Measurements from ENCODE around the gene GNG2. TPM values are rescaled to one million over a fixed set of nuclear protein-coding genes. Genes with fewer than 3 reads are reported as not detected.

Gene GNG2
- total RNA-seq, 1 donor from 2014 or later = 25.1 TPM

DNA sequence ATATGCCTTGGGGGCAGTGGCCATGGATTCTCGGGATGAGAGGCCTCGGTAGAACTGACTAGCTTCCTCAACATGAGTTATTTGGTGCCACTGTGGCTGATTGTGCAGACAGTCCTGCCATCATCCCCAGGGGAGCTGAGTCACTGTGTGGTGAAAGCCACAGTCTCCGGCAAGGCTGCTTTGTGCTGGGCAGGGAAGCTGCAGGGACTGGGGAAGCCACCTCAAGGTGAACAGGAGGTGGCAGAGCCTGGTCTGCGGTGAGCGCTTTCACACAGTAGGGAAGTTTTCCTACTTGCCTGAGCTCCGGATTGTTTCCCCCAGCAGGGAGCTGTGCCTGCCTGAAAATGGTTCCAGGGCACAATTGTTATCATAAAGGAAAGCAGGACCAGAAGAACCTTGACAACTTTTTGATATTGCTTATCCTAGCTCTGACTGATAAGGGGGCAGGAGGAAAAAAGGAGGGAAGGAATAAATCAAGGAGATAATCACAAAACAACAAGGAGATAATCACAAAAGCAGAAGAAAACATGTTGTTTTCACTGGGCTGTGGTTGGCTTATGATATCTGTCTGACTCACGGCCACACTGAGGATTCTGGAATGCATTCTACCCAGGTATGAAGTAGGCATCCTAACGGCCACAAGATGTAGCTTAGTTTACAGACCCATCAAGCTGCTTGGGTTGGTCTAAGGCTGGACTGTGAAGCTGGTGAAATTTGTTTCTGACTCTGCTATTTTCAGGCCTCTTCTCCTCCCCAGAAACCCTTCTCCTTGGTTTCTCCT, 32.2 kb upstream of the GNG2 start:
- no peaks in the 10 kb centered on the region for H3K36me3 ChIP-seq (ENCODE audit: control insufficient read depth in 3 of 3, insufficient read depth in 3 of 3, low read length in 3 of 3)
- no peaks in the 10 kb centered on the region for H3K4me1 ChIP-seq (ENCODE audit: control insufficient read depth in 3 of 3, insufficient read depth in 3 of 3, low read length in 3 of 3)
- no peak overlapping the region for H3K27ac ChIP-seq (ENCODE audit: low read depth, low read length)
- H3K27me3 ChIP-seq (ENCODE audit: control insufficient read depth in 3 of 3, insufficient read depth in 3 of 3, low read length in 3 of 3) = peaks cover 0 to 3% (median 3%) of the 10 kb centered on the region in 3 donors
- H3K4me3 ChIP-seq (ENCODE audit: low read length in 3 of 3) = no peak overlapping the region
- H3K9me3 ChIP-seq (ENCODE audit: control insufficient read depth in 3 of 3, low read length in 3 of 3) = no peaks in the 10 kb centered on the region
- H3K9ac ChIP-seq (ENCODE audit: low read depth in 1 of 3, low read length in 3 of 3) = no peak overlapping the region

DNA sequence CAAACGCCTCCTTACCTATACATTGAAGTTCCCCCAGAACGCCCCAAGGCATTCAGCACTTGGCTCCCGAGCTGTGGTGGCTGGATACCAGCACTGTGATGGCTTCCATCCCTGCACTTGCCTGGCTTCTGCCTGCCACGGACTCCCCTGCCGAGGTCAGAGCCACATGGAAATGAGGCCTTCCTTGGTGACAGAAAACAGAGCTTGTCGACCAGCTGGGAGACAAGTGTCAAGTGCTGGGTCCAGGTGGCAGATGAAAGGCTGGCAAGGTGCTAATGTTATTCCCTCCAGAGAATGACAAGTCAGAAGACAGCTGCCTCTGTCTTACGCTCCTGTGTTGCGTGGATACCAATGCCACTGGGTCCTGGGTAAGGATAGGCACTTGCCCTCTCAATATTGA, 26.2 kb upstream of the GNG2 start:
- Histone ChIP-seq H3K27ac (ENCODE audit: low read depth, low read length) (no peak overlapping the region), H3K27me3 (ENCODE audit: control insufficient read depth in 3 of 3, insufficient read depth in 3 of 3, low read length in 3 of 3) (no peaks in the 10 kb centered on the region), H3K9me3 (ENCODE audit: control insufficient read depth in 3 of 3, low read length in 3 of 3) (no peaks in the 10 kb centered on the region), H3K4me1 (ENCODE audit: control insufficient read depth in 3 of 3, insufficient read depth in 3 of 3, low read length in 3 of 3) (no peaks in the 10 kb centered on the region), H3K9ac (ENCODE audit: low read depth in 1 of 3, low read length in 3 of 3) (no peak overlapping the region), H3K36me3 (ENCODE audit: control insufficient read depth in 3 of 3, insufficient read depth in 3 of 3, low read length in 3 of 3) (no peaks in the 10 kb centered on the region), H3K4me3 (ENCODE audit: low read length in 3 of 3) (no peak overlapping the region)

DNA sequence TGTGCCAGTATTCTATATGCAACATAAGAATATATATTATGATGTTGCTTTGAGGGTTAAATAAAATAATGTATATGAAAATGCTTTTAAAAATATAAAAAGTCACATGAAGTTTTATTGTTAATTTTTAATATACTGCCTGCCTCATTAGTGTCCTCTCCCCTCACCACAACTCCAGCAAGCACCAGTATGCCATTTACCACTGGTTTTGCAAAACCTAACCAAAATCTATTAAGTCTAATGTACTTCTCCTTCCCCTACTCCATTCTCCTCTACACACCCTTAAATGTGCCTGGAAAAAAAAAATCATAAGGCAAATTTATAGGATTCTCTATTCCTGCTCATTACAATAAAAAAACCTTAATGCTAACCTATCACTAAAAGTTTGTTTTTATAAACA, 24.0 kb upstream of the GNG2 start:
- Histone ChIP-seq H3K9ac (ENCODE audit: low read depth in 1 of 3, low read length in 3 of 3) (no peak overlapping the region), H3K36me3 (ENCODE audit: control insufficient read depth in 3 of 3, insufficient read depth in 3 of 3, low read length in 3 of 3) (no peaks in the 10 kb centered on the region), H3K27ac (ENCODE audit: low read depth, low read length) (no peak overlapping the region), H3K9me3 (ENCODE audit: control insufficient read depth in 3 of 3, low read length in 3 of 3) (no peaks in the 10 kb centered on the region), H3K4me1 (ENCODE audit: control insufficient read depth in 3 of 3, insufficient read depth in 3 of 3, low read length in 3 of 3) (no peaks in the 10 kb centered on the region), H3K4me3 (ENCODE audit: low read length in 3 of 3) (no peak overlapping the region), H3K27me3 (ENCODE audit: control insufficient read depth in 3 of 3, insufficient read depth in 3 of 3, low read length in 3 of 3) (no peaks in the 10 kb centered on the region)

DNA sequence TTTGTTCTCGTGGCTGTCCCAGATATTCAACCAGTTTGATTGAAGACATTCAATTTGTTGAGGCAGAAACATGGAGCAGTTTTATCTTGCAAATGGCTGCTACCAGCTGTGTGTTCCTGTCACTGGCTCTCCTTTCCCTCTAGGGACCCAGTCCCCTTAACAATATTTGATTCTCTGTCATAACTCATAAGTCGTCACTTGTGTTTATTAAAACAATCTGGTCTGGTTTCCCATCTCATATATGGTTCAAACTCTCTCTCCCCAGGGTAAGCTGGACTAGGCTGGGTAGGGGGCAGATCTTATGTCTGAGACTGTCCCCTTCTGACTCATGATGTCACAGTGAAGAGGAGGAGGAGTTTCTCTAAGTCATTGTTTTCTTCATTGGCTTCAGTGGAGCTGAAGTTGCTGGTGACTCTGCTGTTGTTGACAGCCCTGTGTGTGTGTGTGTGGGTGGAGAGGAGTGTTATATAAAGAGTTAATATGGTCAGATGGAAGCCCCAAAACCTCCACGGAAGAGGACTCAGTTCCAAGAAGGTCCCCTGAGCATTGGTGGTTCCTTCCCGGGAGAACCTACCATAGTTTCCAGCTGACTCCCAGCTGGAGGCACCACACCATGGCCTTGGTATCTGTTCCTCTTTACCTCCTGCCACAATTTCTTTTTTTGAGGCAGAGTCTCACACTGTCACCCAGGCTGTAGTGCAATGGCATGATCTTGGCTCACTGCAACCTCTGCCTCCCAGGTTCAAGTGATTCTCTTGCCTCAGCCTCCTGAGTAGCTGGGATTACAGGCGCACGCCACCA, 16.1 kb upstream of the GNG2 start:
- Histone ChIP-seq H3K36me3 (ENCODE audit: control insufficient read depth in 3 of 3, insufficient read depth in 3 of 3, low read length in 3 of 3) (no peaks in the 10 kb centered on the region), H3K4me3 (ENCODE audit: low read length in 3 of 3) (no peak overlapping the region), H3K27ac (ENCODE audit: low read depth, low read length) (no peak overlapping the region), H3K9ac (ENCODE audit: low read depth in 1 of 3, low read length in 3 of 3) (no peak overlapping the region), H3K4me1 (ENCODE audit: control insufficient read depth in 3 of 3, insufficient read depth in 3 of 3, low read length in 3 of 3) (peaks cover 0 to 12% (median 2%) of the 10 kb centered on the region in 3 donors), H3K9me3 (ENCODE audit: control insufficient read depth in 3 of 3, low read length in 3 of 3) (no peaks in the 10 kb centered on the region), H3K27me3 (ENCODE audit: control insufficient read depth in 3 of 3, insufficient read depth in 3 of 3, low read length in 3 of 3) (no peaks in the 10 kb centered on the region)

DNA sequence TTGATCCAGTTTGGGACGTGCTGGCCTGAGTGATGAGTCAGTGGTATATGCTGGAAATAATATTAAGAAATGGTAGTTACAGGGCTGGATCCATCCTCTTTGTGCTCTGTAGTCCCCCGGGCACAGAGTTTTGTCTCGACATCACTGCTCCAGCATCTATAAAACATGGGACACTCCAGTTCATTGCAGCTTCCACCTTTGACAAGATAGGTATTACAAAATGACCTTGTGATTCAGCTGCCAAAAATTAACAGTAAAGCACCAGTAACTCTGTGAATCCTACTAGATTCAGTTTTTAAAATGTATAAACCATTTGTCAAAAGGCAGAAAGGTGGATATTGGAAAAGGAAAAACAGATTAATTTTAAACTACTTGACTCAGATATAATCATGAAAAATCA, 14.6 kb upstream of the GNG2 start:
- no peak overlapping the region for H3K4me3 ChIP-seq (ENCODE audit: low read length in 3 of 3)
- no peak overlapping the region for H3K27ac ChIP-seq (ENCODE audit: low read depth, low read length)

DNA sequence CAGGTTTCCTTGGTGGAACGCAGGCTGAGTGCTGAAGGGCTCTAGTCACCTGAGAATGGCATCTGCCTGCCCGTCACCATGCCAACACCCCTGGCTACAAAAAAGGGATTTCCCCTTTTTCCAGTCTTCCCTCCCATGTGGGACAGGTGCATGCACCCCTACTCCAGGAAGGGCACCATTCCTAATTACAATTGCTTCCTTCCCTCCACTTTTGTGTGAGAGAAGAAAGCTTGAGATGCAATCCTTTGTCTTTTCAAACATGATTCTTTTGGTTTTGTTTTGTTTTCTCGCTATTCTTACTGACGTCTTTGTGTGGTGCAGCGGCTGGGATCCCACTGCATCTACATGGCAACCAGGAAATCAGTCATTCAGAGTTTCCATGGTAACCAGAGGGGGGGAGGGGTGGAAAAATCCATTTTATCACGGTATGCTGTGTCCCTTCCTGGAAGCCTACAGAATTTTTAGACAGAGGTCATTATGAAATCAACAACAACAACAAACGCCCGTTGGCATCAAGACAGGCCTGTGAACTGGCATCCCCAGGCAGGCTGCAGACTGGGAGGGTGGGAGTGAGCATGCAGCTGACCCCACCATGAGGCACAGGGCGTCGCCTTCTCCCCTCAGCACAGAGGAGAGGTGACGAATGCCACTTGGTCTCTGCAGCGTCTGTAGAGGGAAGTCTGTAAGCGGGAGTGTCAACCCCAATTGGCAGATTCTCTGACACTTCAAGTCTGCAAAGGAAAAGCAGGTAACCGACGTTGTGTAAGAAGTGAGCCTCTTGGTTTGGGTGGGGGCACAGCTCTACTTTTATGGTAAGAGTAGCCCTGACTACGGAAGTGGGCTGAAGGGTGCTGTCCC, 13.6 kb upstream of the GNG2 start:
- Histone ChIP-seq H3K36me3 (ENCODE audit: control insufficient read depth in 3 of 3, insufficient read depth in 3 of 3, low read length in 3 of 3) (no peaks in the 10 kb centered on the region), H3K27ac (ENCODE audit: low read depth, low read length) (peak overlapping the region; percentile 54), H3K9ac (ENCODE audit: low read depth in 1 of 3, low read length in 3 of 3) (peak overlapping the region in 1 of 3 donors; percentile 45)

More for the DNA sequence above, 14.6 kb upstream of the GNG2 start:
- Histone ChIP-seq H3K36me3 (ENCODE audit: control insufficient read depth in 3 of 3, insufficient read depth in 3 of 3, low read length in 3 of 3) (no peaks in the 10 kb centered on the region), H3K9me3 (ENCODE audit: control insufficient read depth in 3 of 3, low read length in 3 of 3) (no peaks in the 10 kb centered on the region), H3K27me3 (ENCODE audit: control insufficient read depth in 3 of 3, insufficient read depth in 3 of 3, low read length in 3 of 3) (no peaks in the 10 kb centered on the region), H3K9ac (ENCODE audit: low read depth in 1 of 3, low read length in 3 of 3) (no peak overlapping the region), H3K4me1 (ENCODE audit: control insufficient read depth in 3 of 3, insufficient read depth in 3 of 3, low read length in 3 of 3) (peaks cover 0 to 12% (median 2%) of the 10 kb centered on the region in 3 donors)

DNA sequence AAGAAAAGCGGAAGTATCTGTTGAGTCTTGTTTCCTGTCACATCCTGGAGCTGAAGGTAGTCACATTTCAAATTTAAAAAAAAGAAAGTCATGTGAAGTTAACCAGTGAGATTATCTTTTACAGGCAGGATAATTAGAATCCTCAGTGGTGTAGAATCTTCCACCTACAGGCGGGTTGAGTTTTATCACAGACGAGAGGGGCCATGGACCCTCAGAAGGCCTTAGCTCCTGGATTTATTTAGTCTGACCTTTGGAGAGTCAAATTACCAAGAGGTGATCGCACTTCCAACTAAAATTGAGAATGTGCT, 13.0 kb upstream of the GNG2 start:
- H3K4me1 ChIP-seq (ENCODE audit: control insufficient read depth in 3 of 3, insufficient read depth in 3 of 3, low read length in 3 of 3) = peaks cover 0 to 12% (median 2%) of the 10 kb centered on the region in 3 donors
- H3K9ac ChIP-seq (ENCODE audit: low read depth in 1 of 3, low read length in 3 of 3) = no peak overlapping the region
- peak overlapping the region; percentile 54 for H3K27ac ChIP-seq (ENCODE audit: low read depth, low read length)
- no peaks in the 10 kb centered on the region for H3K36me3 ChIP-seq (ENCODE audit: control insufficient read depth in 3 of 3, insufficient read depth in 3 of 3, low read length in 3 of 3)
- H3K9me3 ChIP-seq (ENCODE audit: control insufficient read depth in 3 of 3, low read length in 3 of 3) = no peaks in the 10 kb centered on the region
- no peak overlapping the region for H3K4me3 ChIP-seq (ENCODE audit: low read length in 3 of 3)
- H3K27me3 ChIP-seq (ENCODE audit: control insufficient read depth in 3 of 3, insufficient read depth in 3 of 3, low read length in 3 of 3) = no peaks in the 10 kb centered on the region

More for the DNA sequence above, 13.6 kb upstream of the GNG2 start:
- Histone ChIP-seq H3K4me3 (ENCODE audit: low read length in 3 of 3) (peak overlapping the region; percentile 19 to 37 (median 36)), H3K27me3 (ENCODE audit: control insufficient read depth in 3 of 3, insufficient read depth in 3 of 3, low read length in 3 of 3) (no peaks in the 10 kb centered on the region), H3K4me1 (ENCODE audit: control insufficient read depth in 3 of 3, insufficient read depth in 3 of 3, low read length in 3 of 3) (peaks cover 0 to 12% (median 2%) of the 10 kb centered on the region in 3 donors), H3K9me3 (ENCODE audit: control insufficient read depth in 3 of 3, low read length in 3 of 3) (no peaks in the 10 kb centered on the region)

DNA sequence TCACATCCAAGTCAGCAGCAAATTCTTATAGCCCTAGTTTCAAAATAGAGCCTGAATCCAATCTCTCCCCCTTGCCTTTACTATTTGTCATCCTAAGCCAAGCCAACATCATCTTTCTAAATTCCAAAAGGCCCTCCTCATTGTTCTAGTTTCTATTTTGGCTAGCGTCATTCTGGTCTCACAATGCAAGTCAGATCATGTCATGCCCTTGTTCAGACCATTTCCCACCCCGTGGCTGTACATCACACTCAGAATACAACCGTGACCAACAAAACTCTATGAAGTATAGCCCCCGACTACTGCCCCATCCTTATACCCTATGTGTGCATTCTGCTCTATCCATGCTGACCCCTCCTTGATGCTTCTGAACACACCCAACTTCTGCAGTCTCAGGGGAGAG, 12.3 kb upstream of the GNG2 start:
- no peak overlapping the region for H3K9ac ChIP-seq (ENCODE audit: low read depth in 1 of 3, low read length in 3 of 3)
- H3K27ac ChIP-seq (ENCODE audit: low read depth, low read length) = no peak overlapping the region
- no peaks in the 10 kb centered on the region for H3K9me3 ChIP-seq (ENCODE audit: control insufficient read depth in 3 of 3, low read length in 3 of 3)
- H3K4me1 ChIP-seq (ENCODE audit: control insufficient read depth in 3 of 3, insufficient read depth in 3 of 3, low read length in 3 of 3) = peaks cover 0 to 12% (median 2%) of the 10 kb centered on the region in 3 donors
- H3K36me3 ChIP-seq (ENCODE audit: control insufficient read depth in 3 of 3, insufficient read depth in 3 of 3, low read length in 3 of 3) = no peaks in the 10 kb centered on the region
- no peak overlapping the region for H3K4me3 ChIP-seq (ENCODE audit: low read length in 3 of 3)
- no peaks in the 10 kb centered on the region for H3K27me3 ChIP-seq (ENCODE audit: control insufficient read depth in 3 of 3, insufficient read depth in 3 of 3, low read length in 3 of 3)

DNA sequence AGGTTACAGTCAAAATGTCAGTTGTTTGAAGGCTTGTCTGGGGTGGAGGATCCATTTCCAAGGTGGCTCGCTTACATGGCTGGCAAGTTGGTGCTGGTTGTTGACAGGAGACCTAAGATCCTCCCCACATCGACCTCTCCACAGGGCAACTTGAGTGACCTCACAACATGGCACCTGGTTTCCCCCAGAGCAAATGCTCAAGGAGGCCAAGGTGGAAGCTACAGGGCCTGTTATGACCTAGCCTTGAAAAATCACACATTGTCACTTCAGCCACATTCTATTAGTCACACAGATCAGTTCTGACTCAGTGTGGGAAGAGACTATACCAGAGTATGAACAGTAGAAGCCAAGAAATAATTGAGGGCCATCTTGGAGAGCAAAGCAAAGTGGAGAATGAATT, 11.3 kb upstream of the GNG2 start:
- H3K9me3 ChIP-seq (ENCODE audit: control insufficient read depth in 3 of 3, low read length in 3 of 3) = no peaks in the 10 kb centered on the region
- no peak overlapping the region for H3K4me3 ChIP-seq (ENCODE audit: low read length in 3 of 3)
- no peak overlapping the region for H3K9ac ChIP-seq (ENCODE audit: low read depth in 1 of 3, low read length in 3 of 3)
- peaks cover 0 to 12% (median 2%) of the 10 kb centered on the region in 3 donors for H3K4me1 ChIP-seq (ENCODE audit: control insufficient read depth in 3 of 3, insufficient read depth in 3 of 3, low read length in 3 of 3)
- no peak overlapping the region for H3K27ac ChIP-seq (ENCODE audit: low read depth, low read length)
- H3K36me3 ChIP-seq (ENCODE audit: control insufficient read depth in 3 of 3, insufficient read depth in 3 of 3, low read length in 3 of 3) = no peaks in the 10 kb centered on the region
- H3K27me3 ChIP-seq (ENCODE audit: control insufficient read depth in 3 of 3, insufficient read depth in 3 of 3, low read length in 3 of 3) = no peaks in the 10 kb centered on the region
